Heart left ventricle (tissue), 16 donors: Measurements from ENCODE around the gene GHR. TPM values are rescaled to one million over a fixed set of nuclear protein-coding genes. Genes with fewer than 3 reads are reported as not detected.

ENCODE experiments used
- ATAC-seq, 4 donors: fragments of 200-7000 bp; cut with Tn5 transposase; one replicate each; pipeline ENCODE4 v1.9.1; 2020 to 2022; ENCODE audit warnings: moderate library complexity in 4 of 4, mild to moderate bottlenecking in 3 of 4, moderate number of reproducible peaks in 1 of 4
- DNase-seq, 5 donors: peaks; one replicate each; pipeline ENCODE4 v3.0.0-alpha.2; 2020
- H3K27ac ChIP-seq, 12 donors: fragments of 200-600 bp; sonication (generic) in 4 of 12; one replicate each; pipeline versions ENCODE4 v1.5.0 to v1.8.0; 2016 to 2022; ENCODE audit warnings: mild to moderate bottlenecking in 2 of 12
- H3K27me3 ChIP-seq, 9 donors: fragments of 200-600 bp; sonication (generic) in 2 of 9; one replicate each; pipeline versions ENCODE4 v1.5.1 to v1.8.0; 2016 to 2022; ENCODE audit warnings: mild to moderate bottlenecking in 3 of 9
- H3K36me3 ChIP-seq, 9 donors: fragments of 200-600 bp; sonication (generic) in 2 of 9; one replicate each; pipeline versions ENCODE4 v1.5.0 to v1.8.0; 2018 to 2022; ENCODE audit warnings: mild to moderate bottlenecking in 2 of 9
- H3K4me1 ChIP-seq, 12 donors: fragments of 200-600 bp; sonication (generic) in 4 of 12; one replicate each; pipeline versions ENCODE4 v1.5.0 to v1.8.0; 2016 to 2022; ENCODE audit warnings: mild to moderate bottlenecking in 3 of 12
- H3K4me3 ChIP-seq, 12 donors: fragments of 200-600 bp; sonication (generic) in 4 of 12; one replicate each; pipeline versions ENCODE4 v1.5.0 to v1.8.0; 2017 to 2022; ENCODE audit warnings: mild to moderate bottlenecking in 9 of 12, moderate library complexity in 4 of 12
- H3K9me3 ChIP-seq, 12 donors: fragments of 200-600 bp; sonication (generic) in 4 of 12; one replicate each; pipeline versions ENCODE4 v1.5.0 to v1.8.0; 2016 to 2022; ENCODE audit warnings: mild to moderate bottlenecking in 1 of 12
- CTCF ChIP-seq, 12 donors: fragments of 200-600 bp; sonication (generic) in 4 of 12; IDR thresholded peaks; one replicate each; pipeline versions ENCODE4 v1.5.0 to v1.8.0; 2018 to 2022; ENCODE audit warnings: antibody characterized with exemption in 12 of 12, mild to moderate bottlenecking in 5 of 12
- POLR2A ChIP-seq, 2 donors: fragments of 450-650 bp; IDR thresholded peaks; one replicate each; pipeline ENCODE4 v1.6.1; 2017; ENCODE audit warnings: antibody characterized with exemption in 2 of 2, mild to moderate bottlenecking in 2 of 2, moderate library complexity in 2 of 2
- WGBS, 4 donors: extraction: QIAGEN DNeasy Blood & Tissue Kit in 2 of 4; methylation state at CpG; one replicate each; pipeline versions ENCODE4 v1.1.5 to v1.1.7; 2013 to 2018; 5-methylcytosine and 5-hydroxymethylcytosine counted together
- intact Hi-C, 10 donors: fragments of 100-400 bp; cut with DNase I; formaldehyde crosslinking; loops; one replicate each; pipeline versions ENCODE4 v1.11.1 to v1.14.2; 2022
- polyA plus RNA-seq, 2 donors: library from polyadenylated mRNA; stranded (reverse); fragments of 200-250 nt; gene quantifications; one replicate each; pipeline ENCODE4 v1.2.3, GENCODE V29; 2013
- total RNA-seq, 9 donors: library from RNA; depleted of rRNA in 2 of 9; stranded (reverse); fragments of >200 nt in 2 of 9; fragmentation: NEBNext Ultra II Directional in 3 of 9; extraction: Animal tissue kit (Norgen Biotek cat#: 25700) in 3 of 9; gene quantifications; one replicate each; pipeline versions ENCODE4 v1.1.0 to v1.2.4, GENCODE V29; 2016 to 2023
- donor health status: ischemic (EF 13 %, LVEDD 7.1; RV severe dilation, severe dysfunction).
- donor health status: healthy with polysubstance abuse.
- donor health status: DM: no; HTN: yes; CAD: no.
- donor health status: DM: no; HTN: no; CAD: no.
- donor health status: ischemic (EF 25% LVEDD 6.9; RV normal size, moderate dysfunction).
- donor health status: ischemic (EF 25% LVEDD 5.7; RV mildly dilated, moderate dysfunction).
- donor health status: healthy.
- donor health status: DM: yes; HTN: yes; CAD: no.
- donor health status: ischemic (EF 35%, LVEDD 5.7; RV mildly dilated, moderate dysfunction).
- donor health status: nonischemic (EF 11% LVEDD 7.7; RV severe dilation, severe dysfunction).
- donor health status: DM: yes; HTN: yes; CAD: no.
- donor health status: PGD.
- donor health status: ischemic (EF 29% LVEDD 5.4; RV normal size, mild dysfunction).
- donor health status: nonischemic (EF 23%, LVEDD 6.1; RV moderate dilation, normal function).

GHR gene
- total and polyA plus RNA-seq, 11 donors = 3.4 to 23.2 (median 11.3) TPM

- H3K4me1 ChIP-seq = no peaks in the 10 kb centered on the region
- no peaks in the 10 kb centered on the region for H3K36me3 ChIP-seq
- H3K27ac ChIP-seq = no peak overlapping the region
- DNase-seq = no peak
- no peak for TF ChIP-seq CTCF (IDR thresholded peaks at IDR 0.05)
- TF ChIP-seq POLR2A (IDR thresholded peaks at IDR 0.05) = no peak
- no peaks in the 10 kb centered on the region for H3K9me3 ChIP-seq
- H3K4me3 ChIP-seq = no peak overlapping the region
- intact Hi-C loops = no loop called here
- WGBS, 4 donors = 93 to 96% (median 94%) methylated on average over 3 to 5 of the region's 5 CpGs
- ATAC-seq = no peak
- no peaks in the 10 kb centered on the region for H3K27me3 ChIP-seq
Observed at GRCh38 chr5:42750507-42750906, 327.3 kb downstream of the GHR start.

GRCh38 chr5:42751044-42751443 is 327.8 kb downstream of the GHR start:
- H3K27ac ChIP-seq = no peak overlapping the region
- TF ChIP-seq POLR2A (IDR thresholded peaks at IDR 0.05) = no peak
- TF ChIP-seq CTCF (IDR thresholded peaks at IDR 0.05) = no peak
- DNase-seq (no peak), ATAC-seq (no peak)
- intact Hi-C loops = no loop called here
- WGBS, 4 donors = 64 to 89% (median 71%) methylated on average over 5 of the region's 5 CpGs
- no peak overlapping the region for H3K4me3 ChIP-seq
- no peaks in the 10 kb centered on the region for H3K4me1 ChIP-seq
- no peaks in the 10 kb centered on the region for H3K36me3 ChIP-seq
- H3K27me3 ChIP-seq = no peaks in the 10 kb centered on the region
- no peaks in the 10 kb centered on the region for H3K9me3 ChIP-seq

- H3K9me3 ChIP-seq = no peaks in the 10 kb centered on the region
- peaks cover 0 to 6% (median 0%) of the 10 kb centered on the region in 9 donors for H3K27me3 ChIP-seq
- H3K36me3 ChIP-seq = no peaks in the 10 kb centered on the region
- peaks cover 0 to 8% (median 0%) of the 10 kb centered on the region in 12 donors for H3K4me1 ChIP-seq
- no peak overlapping the region for H3K27ac ChIP-seq
- DNase-seq = no peak
- WGBS, 4 donors = 92 to 94% (median 93%) methylated on average over 3 of the region's 3 CpGs
- H3K4me3 ChIP-seq = no peak overlapping the region
- no peak for ATAC-seq
- no peak for TF ChIP-seq CTCF (IDR thresholded peaks at IDR 0.05)
- TF ChIP-seq POLR2A (IDR thresholded peaks at IDR 0.05) = no peak
- intact Hi-C loops = no loop called here
Observed at GRCh38 chr5:42753099-42753498, 329.9 kb downstream of the GHR start.

GRCh38 chr5:42756606-42757601 is 333.7 kb downstream of the GHR start, which contains the start of gene CCDC152:
CCDC152 (plus strand) TSS chr5:42756818; CDS start chr5:42759122, 2,304 bp downstream.
- DNase-seq (peak in 3 of 5 donors; percentile 23 to 64 (median 31)), ATAC-seq (peak in 3 of 4 donors; percentile 49 to 55 (median 53))
- Histone ChIP-seq H3K27me3 (peaks cover 0 to 6% (median 0%) of the 10 kb centered on the region in 9 donors), H3K27ac (no peak within 1 kb of the TSS), H3K9me3 (no peaks in the 10 kb centered on the region), H3K4me3 (peak within 1 kb of the TSS in 11 of 12 donors; percentile 7 to 55 (median 44)), H3K4me1 (peaks cover 0 to 8% (median 0%) of the 10 kb centered on the region in 12 donors), H3K36me3 (no peaks in the 10 kb centered on the region)
- TF ChIP-seq CTCF (IDR thresholded peaks at IDR 0.05) = no peak
- TF ChIP-seq POLR2A (IDR thresholded peaks at IDR 0.05) = no peak
- intact Hi-C loops = no loop called here
- WGBS, 4 donors = 22 to 33% (median 23%) methylated on average over 35 of the region's 35 CpGs
